HCT116 (cell line): ENCODE results near the gene WDR64. TPM values are rescaled to one million over a fixed set of nuclear protein-coding genes. Genes with fewer than 3 reads are reported as not detected.

Experiments used
- ATAC-seq: fragments of 200-7000 bp; cut with Tn5 transposase; 2 replicates; pipeline ENCODE4 v1.9.1; 2020; ENCODE audit warnings: mild to moderate bottlenecking, moderate library complexity
- BruUV-seq: library from RNA; stranded (reverse); fragments of 400-500 nt; replicated peaks from 2 replicates; lab custom pipeline; 2021; lab: Mats Ljungman, UMichigan
- CTCF ChIA-PET: fragments of 300-600 bp; sonication (Branson Sonifier 250); formaldehyde crosslinking; loops from one replicate; lab custom pipeline; 2021; ENCODE audit warnings: antibody characterized with exemption; lab: Charles Lee
- POLR2A ChIA-PET: fragments of 300-600, 350-600 bp; sonication (Branson Sonifier 250); formaldehyde crosslinking; loops from one replicate; lab custom pipeline; 2021; ENCODE audit warnings: antibody characterized with exemption; lab: Charles Lee
- RAD21 ChIA-PET, 2 experiments: fragments of 300-600 bp; sonication (Branson Sonifier 250); formaldehyde crosslinking; loops; one replicate each; lab custom pipeline; 2023; ENCODE audit warnings: low total read pairs in 2 of 2; ENCODE audit not compliant: uncharacterized antibody in 2 of 2, unreplicated experiment in 2 of 2, low non-redundant PET in 1 of 2; lab: Charles Lee
- DNase-seq: peaks from one replicate; pipeline ENCODE4 v3.0.0-alpha.2; 2010; ENCODE audit warnings: low read depth, low spot score
- H2AFZ ChIP-seq: fragments of 200-600 bp; shearing (Covaris generic), sonication (generic); 2 replicates; pipeline ENCODE4 v1.6.1; 2017; ENCODE audit warnings: low read depth, mixed run types, mixed read lengths, antibody characterized with exemption, low read length; ENCODE audit not compliant: poor library complexity, severe bottlenecking
- H3K27ac ChIP-seq: 2 replicates; pipeline ENCODE4 v1.5.1; 2012; ENCODE audit warnings: low read depth, low read length
- H3K27me3 ChIP-seq: fragments of 200-600 bp; sonication (generic); 2 replicates; pipeline ENCODE4 v1.6.1; 2016; ENCODE audit warnings: mixed run types, low read length, mixed read lengths; ENCODE audit not compliant: insufficient read depth
- H3K36me3 ChIP-seq, 2 experiments: fragments of 200-500 bp in 1 of 2; fragments of 200-600 bp in 1 of 2; sonication (Bioruptor generic) in 1 of 2; sonication (generic) in 1 of 2; 2 replicates each; pipeline versions ENCODE4 v1.5.1 to v1.6.1; 2014 to 2016; ENCODE audit warnings: low read length in 2 of 2, inconsistent platforms in 1 of 2, mixed read lengths in 1 of 2, mixed run types in 1 of 2; ENCODE audit not compliant: insufficient read depth in 2 of 2, control insufficient read depth in 1 of 2
- H3K4me1 ChIP-seq, 2 experiments: fragments of 200-600 bp in 1 of 2; sonication (generic) in 1 of 2; 2 replicates each; pipeline versions ENCODE4 v1.5.1 to v1.6.1; 2012 to 2017; ENCODE audit warnings: low read length in 2 of 2, inconsistent platforms in 1 of 2, mild to moderate bottlenecking in 1 of 2, mixed read lengths in 1 of 2, mixed run types in 1 of 2, moderate library complexity in 1 of 2; ENCODE audit not compliant: insufficient read depth in 2 of 2, control insufficient read depth in 1 of 2
- H3K4me2 ChIP-seq: fragments of 200-600 bp; sonication (generic); 2 replicates; pipeline ENCODE4 v1.6.1; 2017; ENCODE audit warnings: mixed run types, low read length, mixed read lengths
- H3K4me3 ChIP-seq, 2 experiments: fragments of 200-600 bp in 1 of 2; sonication (generic) in 1 of 2; replicated peaks in 1 of 2; 2 replicates each; pipeline ENCODE4 v1.5.1; 2011 to 2016; ENCODE audit warnings: low read length in 2 of 2, control low read depth in 1 of 2, low read depth in 1 of 2, mild to moderate bottlenecking in 1 of 2, mixed read lengths in 1 of 2, mixed run types in 1 of 2
- H3K79me2 ChIP-seq: fragments of 200-600 bp; sonication (generic); 2 replicates; pipeline ENCODE4 v1.6.1; 2017; ENCODE audit warnings: mild to moderate bottlenecking, mixed run types, low read length, moderate library complexity, mixed read lengths; ENCODE audit not compliant: insufficient read depth
- H3K9ac ChIP-seq: fragments of 200-600 bp; sonication (generic); 2 replicates; pipeline ENCODE4 v1.6.1; 2016; ENCODE audit warnings: low read length, mixed read lengths
- H3K9me2 ChIP-seq: fragments of 200-600 bp; sonication (generic), shearing (Covaris generic); 2 replicates; pipeline ENCODE4 v1.6.1; 2017; ENCODE audit warnings: mixed run types, mild to moderate bottlenecking, moderate library complexity; ENCODE audit not compliant: insufficient read depth
- H3K9me3 ChIP-seq, 2 experiments: fragments of 200-500 bp in 1 of 2; fragments of 200-600 bp in 1 of 2; sonication (Bioruptor generic) in 1 of 2; sonication (generic) in 1 of 2; 2 replicates each; pipeline ENCODE4 v1.6.1; 2014 to 2017; ENCODE audit warnings: low read length in 2 of 2, mixed read lengths in 2 of 2, inconsistent platforms in 1 of 2, low read depth in 1 of 2, mild to moderate bottlenecking in 1 of 2, mixed run types in 1 of 2, moderate library complexity in 1 of 2; ENCODE audit not compliant: control insufficient read depth in 1 of 2, insufficient read depth in 1 of 2
- H4K20me1 ChIP-seq: fragments of 200-600 bp; sonication (generic), shearing (Covaris generic); 2 replicates; pipeline ENCODE4 v1.6.1; 2017; ENCODE audit warnings: mixed run types, mild to moderate bottlenecking, moderate library complexity; ENCODE audit not compliant: insufficient read depth
- ATF3 ChIP-seq: IDR thresholded peaks from 2 replicates; pipeline ENCODE4 v1.6.1; 2012
- CBX3 ChIP-seq: IDR thresholded peaks from 2 replicates; pipeline ENCODE4 v1.6.1; 2012; ENCODE audit warnings: low read depth
- CEBPB ChIP-seq: IDR thresholded peaks from 2 replicates; pipeline ENCODE4 v1.6.1; 2012; ENCODE audit warnings: low read depth
- ELF1 ChIP-seq: IDR thresholded peaks from 2 replicates; pipeline ENCODE4 v1.6.1; 2012; ENCODE audit warnings: low read depth, borderline replicate concordance
- EZH2phosphoT487 ChIP-seq: fragments of 200-600 bp; IDR thresholded peaks from 2 replicates; pipeline ENCODE4 v1.6.1; 2018; ENCODE audit warnings: antibody characterized with exemption, borderline replicate concordance
- MAX ChIP-seq: IDR thresholded peaks from 2 replicates; pipeline ENCODE4 v1.6.1; 2012
- POLR2A ChIP-seq: IDR thresholded peaks from 2 replicates; pipeline ENCODE4 v1.7.0; 2011; ENCODE audit warnings: borderline replicate concordance; ENCODE audit not compliant: insufficient read depth, insufficient read length; ENCODE audit errors: extremely low read depth
- POLR2AphosphoS5 ChIP-seq: IDR thresholded peaks from 2 replicates; pipeline ENCODE4 v1.6.1; 2011; ENCODE audit warnings: mild to moderate bottlenecking, low read depth, low read length, moderate library complexity
- RAD21 ChIP-seq: IDR thresholded peaks from 2 replicates; pipeline ENCODE4 v1.6.1; 2012; ENCODE audit warnings: low read depth, mild to moderate bottlenecking
- REST ChIP-seq: IDR thresholded peaks from 2 replicates; pipeline ENCODE4 v1.6.1; 2012; ENCODE audit warnings: low read depth
- SIN3A ChIP-seq: IDR thresholded peaks from 2 replicates; pipeline ENCODE4 v1.6.1; 2012; ENCODE audit warnings: low read depth
- YY1 ChIP-seq: IDR thresholded peaks from 2 replicates; pipeline ENCODE4 v1.6.1; 2011; ENCODE audit warnings: low read length, low read depth, moderate library complexity, mild to moderate bottlenecking; ENCODE audit not compliant: insufficient replicate concordance; ENCODE audit errors: extremely low read depth
- ZBTB33 ChIP-seq: IDR thresholded peaks from 2 replicates; pipeline ENCODE4 v1.6.1; 2011; ENCODE audit warnings: mild to moderate bottlenecking, low read length, moderate library complexity; ENCODE audit not compliant: insufficient replicate concordance; ENCODE audit errors: extremely low read depth
- intact Hi-C: fragments of 100-400 bp; cut with micrococcal nuclease; formaldehyde crosslinking; loops from 2 replicates; pipeline ENCODE4 v1.10.0; 2022
- total RNA-seq: library from RNA; stranded (reverse); gene quantifications from one replicate; pipeline ENCODE4 v1.2.1, GENCODE V29; 2021; ENCODE audit not compliant: unreplicated experiment

WDR64 gene
- total RNA-seq, 1 experiment from 2014 or later, result not detected

GRCh38 chr1:241715435-241715834 lies 63.4 kb downstream of the WDR64 start:
- no peaks in the 10 kb centered on the region for H3K9me2 ChIP-seq
- H3K4me2 ChIP-seq, result no peak overlapping the region
- no peaks in the 10 kb centered on the region for H3K4me1 ChIP-seq
- H4K20me1 ChIP-seq, result no peaks in the 10 kb centered on the region
- H2AFZ ChIP-seq, result no peak overlapping the region
- TF ChIP-seq CEBPB, result no peak
- no peak for TF ChIP-seq RAD21
- TF ChIP-seq EZH2phosphoT487, result no peak
- TF ChIP-seq ATF3, result no peak
- no peaks in the 10 kb centered on the region for H3K36me3 ChIP-seq
- H3K27me3 ChIP-seq, result no peaks in the 10 kb centered on the region
- no peak for DNase-seq
- no peaks in the 10 kb centered on the region for H3K79me2 ChIP-seq
- ChIA-PET RAD21 (no interaction called here), POLR2A (no interaction called here), CTCF (no interaction called here)
- H3K9me3 ChIP-seq, result no peaks in the 10 kb centered on the region
- H3K27ac ChIP-seq, result no peak overlapping the region
- H3K9ac ChIP-seq, result no peak overlapping the region
- H3K4me3 ChIP-seq, result no peak overlapping the region
- ATAC-seq, result no peak
- intact Hi-C loops, result no loop called here
- no TSS peak for BruUV-seq

- Histone ChIP-seq H3K9me2 (no peaks in the 10 kb centered on the region), H2AFZ (no peak overlapping the region), H3K4me1 (no peaks in the 10 kb centered on the region), H3K36me3 (no peaks in the 10 kb centered on the region), H3K9ac (no peak overlapping the region), H3K9me3 (no peaks in the 10 kb centered on the region), H4K20me1 (no peaks in the 10 kb centered on the region), H3K79me2 (no peaks in the 10 kb centered on the region), H3K27me3 (no peaks in the 10 kb centered on the region), H3K27ac (no peak overlapping the region), H3K4me3 (no peak overlapping the region), H3K4me2 (no peak overlapping the region)
- no peak for DNase-seq
- intact Hi-C loops, result no loop called here
- no TSS peak for BruUV-seq
- ChIA-PET CTCF (no interaction called here), POLR2A (no interaction called here), RAD21 (no interaction called here)
- TF ChIP-seq YY1 (no peak), ELF1 (no peak), REST (no peak), CBX3 (no peak), EZH2phosphoT487 (no peak), ZBTB33 (no peak), POLR2AphosphoS5 (no peak), SIN3A (no peak), POLR2A (no peak), MAX (no peak), ATF3 (no peak)
- no peak for ATAC-seq
These were observed 63.9 kb downstream of the WDR64 start for GRCh38 chr1:241715956-241716355.
